ENCODE measurements around the gene BHLHE40.

- TF ChIP-seq CTCF (conservative IDR thresholded peaks at IDR 0.05; ENCODE audit: low read depth, low read length) (no peak), EZH2 (IDR thresholded peaks at IDR 0.05; ENCODE audit: borderline replicate concordance, low read depth, low read length, poor library complexity, severe bottlenecking) (no peak)
Observed at GRCh38 chr3:4983739-4984510, 4.7 kb downstream of the BHLHE40 start.
